Hepatic stellate cell (primary cell): Measurements from ENCODE around the gene ANXA2.
"Not testable (repeated sequence)": the region's sequence is repeated elsewhere in the genome, so short reads cannot be mapped to it uniquely, and the experiment has no call there.

ENCODE experiments used
- DNase-seq: peaks from one replicate; pipeline ENCODE4 v3.0.0; 2011; ENCODE audit warnings: low spot score

Gene ANXA2

GRCh38 chr15:60410350-60410749 is 12.6 kb upstream of the ANXA2 start:
- DNase-seq: not testable (repeated sequence)

- no peak for DNase-seq
Measured at GRCh38 chr15:60408463-60408981, 10.7 kb upstream of the ANXA2 start.

GRCh38 chr15:60407415-60407805 is 9.6 kb upstream of the ANXA2 start:
- peak; percentile 89 for DNase-seq

GRCh38 chr15:60406513-60407414 is 9.0 kb upstream of the ANXA2 start:
- DNase-seq: no peak

- DNase-seq: no peak
Measured at GRCh38 chr15:60405399-60405798, 7.6 kb upstream of the ANXA2 start.

GRCh38 chr15:60404351-60404750 is 6.6 kb upstream of the ANXA2 start:
- not testable (repeated sequence) for DNase-seq

GRCh38 chr15:60400944-60401343 is 3.2 kb upstream of the ANXA2 start:
- DNase-seq: no peak

GRCh38 chr15:60399931-60400330 is 2.1 kb upstream of the ANXA2 start:
- DNase-seq: peak; percentile 57

GRCh38 chr15:60399246-60399915 is 1.6 kb upstream of the ANXA2 start:
- DNase-seq: no peak

- DNase-seq: peak; percentile 47
Measured at GRCh38 chr15:60396958-60397771, 621 bp downstream of the ANXA2 start.

GRCh38 chr15:60396560-60396957 is 1.2 kb downstream of the ANXA2 start:
- DNase-seq: no peak

- no peak for DNase-seq
Measured at GRCh38 chr15:60396100-60396499, 1.7 kb downstream of the ANXA2 start.

GRCh38 chr15:60395276-60396011 is 2.3 kb downstream of the ANXA2 start:
- no peak for DNase-seq

GRCh38 chr15:60394689-60395097 is 3.1 kb downstream of the ANXA2 start:
- no peak for DNase-seq

- peak; percentile 74 for DNase-seq
Measured at GRCh38 chr15:60392986-60393790, 4.6 kb downstream of the ANXA2 start.

- no peak for DNase-seq
Measured at GRCh38 chr15:60392601-60392985, 5.2 kb downstream of the ANXA2 start.

- no peak for DNase-seq
Measured at GRCh38 chr15:60391722-60392315, 6.0 kb downstream of the ANXA2 start.

- no peak for DNase-seq
Measured at GRCh38 chr15:60390871-60391501, 6.8 kb downstream of the ANXA2 start.

GRCh38 chr15:60390231-60390630 is 7.6 kb downstream of the ANXA2 start:
- no peak for DNase-seq
